Neutrophil (primary cell): ENCODE results near the gene LHX2.
A peak's percentile ranks its signal among the peaks of the same experiment; 100 is the strongest.

Source experiments
- H3K27ac ChIP-seq: fragments of 200-600 bp; sonication (generic); 2 replicates; pipeline ENCODE4 v1.5.1; 2016; ENCODE audit warnings: mild to moderate bottlenecking, moderate library complexity
- H3K27me3 ChIP-seq: fragments of 200-600 bp; sonication (generic); 2 replicates; pipeline ENCODE4 v1.6.0; 2016; ENCODE audit warnings: mild to moderate bottlenecking
- H3K36me3 ChIP-seq: fragments of 200-600 bp; sonication (generic); 2 replicates; pipeline ENCODE4 v1.5.1; 2017
- H3K4me1 ChIP-seq, 2 experiments: fragments of 200-600 bp in 1 of 2; sonication (generic) in 1 of 2; 1 replicate in 1 of 2; 2 replicates in 1 of 2; pipeline versions ENCODE4 v1.5.1 to v1.6.1; 2013 to 2016; ENCODE audit warnings: low read depth in 1 of 2, low read length in 1 of 2, mild to moderate bottlenecking in 1 of 2, moderate library complexity in 1 of 2; ENCODE audit not compliant: control insufficient read depth in 1 of 2, insufficient read depth in 1 of 2
- H3K4me3 ChIP-seq, 2 experiments: fragments of 200-600 bp in 1 of 2; sonication (generic) in 1 of 2; 1 replicate in 1 of 2; 2 replicates in 1 of 2; pipeline ENCODE4 v1.5.1; 2013 to 2016; ENCODE audit warnings: low read depth in 1 of 2, low read length in 1 of 2, mild to moderate bottlenecking in 1 of 2, moderate library complexity in 1 of 2
- H3K9me3 ChIP-seq: fragments of 200-600 bp; sonication (generic); 2 replicates; pipeline ENCODE4 v1.5.1; 2016
- TF ChIP-seq, protein P1 (sequence below): fragments of 200-600 bp; sonication (generic); IDR thresholded peaks from 2 replicates; pipeline ENCODE4 v1.5.1; 2016; ENCODE audit warnings: antibody characterized with exemption

LHX2 gene

DNA sequence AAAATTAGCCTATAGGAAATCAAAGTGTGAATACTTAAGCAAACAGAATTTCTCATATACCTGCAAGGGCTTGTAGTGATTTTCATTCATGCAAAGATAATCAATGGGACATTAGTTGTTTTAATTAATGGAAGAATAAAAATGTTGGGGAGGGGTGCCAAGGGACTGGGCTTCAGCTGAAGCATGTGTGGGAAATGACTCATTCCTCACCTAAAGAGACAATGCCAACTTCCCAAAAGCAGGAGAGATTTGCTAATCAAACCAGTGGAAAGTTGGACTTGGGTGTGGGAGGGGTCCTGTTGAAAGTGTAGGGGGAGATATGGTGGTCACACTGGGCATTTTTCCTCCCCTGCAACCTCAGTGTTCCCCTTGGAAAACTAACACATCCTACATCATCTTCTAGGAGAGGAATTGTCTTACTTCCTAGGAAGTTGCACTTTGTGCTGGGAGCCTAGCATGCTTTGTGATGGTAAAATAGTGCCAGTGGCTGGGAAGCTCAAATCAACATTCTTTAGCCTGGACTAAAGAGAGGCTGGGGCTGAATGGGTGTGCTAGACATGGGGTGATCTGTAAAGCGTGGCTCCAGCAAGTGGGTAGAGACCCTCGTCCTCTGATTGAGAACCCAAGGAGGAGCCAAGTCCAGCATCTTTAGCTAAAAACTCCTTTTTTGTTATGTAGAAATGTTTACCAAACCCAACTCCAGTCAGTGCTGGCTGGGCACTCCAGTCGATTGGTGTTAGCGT lies 6.4 kb upstream of the LHX2 start:
- no peak overlapping the region for H3K27ac ChIP-seq
- peaks cover 100% of the 10 kb centered on the region for H3K27me3 ChIP-seq
- TF ChIP-seq, protein P1, sequence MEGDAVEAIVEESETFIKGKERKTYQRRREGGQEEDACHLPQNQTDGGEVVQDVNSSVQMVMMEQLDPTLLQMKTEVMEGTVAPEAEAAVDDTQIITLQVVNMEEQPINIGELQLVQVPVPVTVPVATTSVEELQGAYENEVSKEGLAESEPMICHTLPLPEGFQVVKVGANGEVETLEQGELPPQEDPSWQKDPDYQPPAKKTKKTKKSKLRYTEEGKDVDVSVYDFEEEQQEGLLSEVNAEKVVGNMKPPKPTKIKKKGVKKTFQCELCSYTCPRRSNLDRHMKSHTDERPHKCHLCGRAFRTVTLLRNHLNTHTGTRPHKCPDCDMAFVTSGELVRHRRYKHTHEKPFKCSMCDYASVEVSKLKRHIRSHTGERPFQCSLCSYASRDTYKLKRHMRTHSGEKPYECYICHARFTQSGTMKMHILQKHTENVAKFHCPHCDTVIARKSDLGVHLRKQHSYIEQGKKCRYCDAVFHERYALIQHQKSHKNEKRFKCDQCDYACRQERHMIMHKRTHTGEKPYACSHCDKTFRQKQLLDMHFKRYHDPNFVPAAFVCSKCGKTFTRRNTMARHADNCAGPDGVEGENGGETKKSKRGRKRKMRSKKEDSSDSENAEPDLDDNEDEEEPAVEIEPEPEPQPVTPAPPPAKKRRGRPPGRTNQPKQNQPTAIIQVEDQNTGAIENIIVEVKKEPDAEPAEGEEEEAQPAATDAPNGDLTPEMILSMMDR = no peak
- no peaks in the 10 kb centered on the region for H3K9me3 ChIP-seq
- no peak overlapping the region for H3K4me3 ChIP-seq
- no peaks in the 10 kb centered on the region for H3K36me3 ChIP-seq
- peaks cover 14 to 16% of the 10 kb centered on the region in 2 experiments for H3K4me1 ChIP-seq

DNA sequence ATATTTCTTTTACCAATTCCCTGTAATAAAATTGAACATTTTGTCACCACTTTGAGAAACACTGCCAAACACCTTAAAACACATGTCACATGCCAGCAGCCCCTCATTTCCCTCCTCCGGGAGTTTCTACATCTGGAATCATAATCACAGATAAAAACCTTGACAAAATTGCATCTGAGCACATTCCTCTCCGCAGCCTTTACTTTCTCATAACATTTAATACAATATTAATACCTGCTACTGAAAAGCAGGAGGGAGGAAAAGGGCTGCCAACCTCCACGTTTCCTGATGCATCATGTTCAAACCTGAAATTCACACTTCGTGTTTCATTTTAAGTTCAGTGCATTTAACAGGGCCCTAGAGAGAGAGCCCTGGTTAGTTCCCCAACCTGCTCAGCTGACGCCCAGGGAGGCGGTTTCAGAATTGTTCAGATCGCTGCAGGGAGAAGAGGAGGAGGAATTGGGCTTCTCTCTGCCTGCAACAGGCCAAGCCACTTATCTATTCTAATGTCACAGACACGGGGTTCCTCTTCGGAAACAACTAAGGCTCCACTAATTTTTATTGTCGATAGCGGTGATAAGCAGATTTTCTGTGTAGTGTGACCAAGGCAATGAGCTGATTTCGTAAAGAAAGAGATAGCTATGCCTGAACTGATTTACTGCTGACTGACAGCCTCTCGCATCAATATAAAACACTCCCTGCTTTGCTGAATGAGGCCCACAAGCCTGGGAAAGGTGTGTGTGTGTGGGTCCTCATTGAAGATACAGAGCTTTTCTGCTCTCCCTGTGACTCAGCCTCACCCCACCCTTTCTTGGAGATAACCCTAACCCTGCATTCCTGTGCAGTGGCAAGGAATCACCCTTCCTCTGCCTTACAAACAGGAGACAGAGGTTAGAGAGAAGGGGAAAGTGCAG lies 4.9 kb upstream of the LHX2 start:
- Histone ChIP-seq H3K4me1 (peaks cover 24 to 28% of the 10 kb centered on the region in 2 experiments), H3K4me3 (no peak overlapping the region), H3K36me3 (no peaks in the 10 kb centered on the region), H3K27ac (no peak overlapping the region), H3K9me3 (no peaks in the 10 kb centered on the region), H3K27me3 (peaks cover 100% of the 10 kb centered on the region)
- TF ChIP-seq, protein P1 = no peak

DNA sequence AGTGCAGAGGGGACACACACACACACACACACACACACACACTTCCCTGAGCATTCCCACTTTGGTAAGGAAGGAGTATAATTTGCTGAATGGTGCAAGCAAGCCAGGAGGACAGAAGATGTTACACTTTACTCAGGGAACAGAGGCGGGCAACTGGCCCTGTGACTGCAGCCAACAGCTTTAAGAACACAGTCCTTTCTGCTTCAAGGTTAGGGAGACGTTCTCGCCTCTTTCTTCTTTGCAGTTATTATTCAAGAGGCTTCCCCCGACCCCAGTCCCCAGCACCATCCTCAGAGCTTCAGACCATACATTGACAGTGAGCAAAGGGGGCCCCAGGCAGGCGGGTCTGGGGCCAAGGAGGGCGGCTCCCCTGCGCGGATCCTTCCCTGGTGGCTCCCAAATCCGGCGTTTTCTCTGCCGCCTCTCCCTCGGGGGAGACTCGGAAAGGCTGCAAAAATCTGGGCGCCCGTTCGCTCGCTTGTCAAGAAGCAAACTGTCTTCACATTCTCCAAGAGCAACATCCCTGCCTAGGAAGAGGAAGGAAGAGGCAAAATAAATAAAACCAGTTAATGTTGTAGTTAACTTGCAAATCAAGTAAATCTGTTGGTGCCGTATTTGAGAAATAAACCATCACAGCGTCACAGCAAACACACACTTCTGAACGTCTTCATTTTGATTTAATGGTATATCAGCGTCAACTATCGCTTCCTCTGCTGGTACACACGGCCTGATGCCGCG lies 3.8 kb upstream of the LHX2 start:
- H3K27ac ChIP-seq = no peak overlapping the region
- no peak overlapping the region for H3K4me3 ChIP-seq
- H3K4me1 ChIP-seq = peaks cover 32 to 38% of the 10 kb centered on the region in 2 experiments
- peaks cover 100% of the 10 kb centered on the region for H3K27me3 ChIP-seq
- TF ChIP-seq, protein P1 = no peak
- no peaks in the 10 kb centered on the region for H3K36me3 ChIP-seq
- no peaks in the 10 kb centered on the region for H3K9me3 ChIP-seq

DNA sequence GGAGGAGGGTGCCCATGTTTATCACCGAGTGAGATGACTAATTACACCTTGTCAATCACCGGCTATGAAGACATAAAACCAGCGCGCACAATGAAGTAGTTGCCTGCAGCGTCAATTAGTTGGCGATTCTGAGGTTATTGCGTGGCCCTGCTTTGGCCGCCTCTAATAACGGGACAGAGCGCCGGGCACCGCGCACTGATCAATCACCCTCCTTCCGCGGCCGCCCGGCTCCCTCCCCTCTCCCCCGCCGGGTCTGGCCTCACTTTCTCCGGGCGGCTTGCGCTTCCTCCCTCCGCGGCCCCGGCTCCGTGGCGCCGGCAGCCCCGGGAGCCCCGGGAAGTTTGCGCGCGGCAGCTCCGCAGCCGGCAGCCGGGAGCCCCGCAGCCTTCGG lies 3.3 kb upstream of the LHX2 start:
- TF ChIP-seq, protein P1 = no peak
- Histone ChIP-seq H3K4me1 (peaks cover 36 to 44% of the 10 kb centered on the region in 2 experiments), H3K27ac (no peak overlapping the region), H3K27me3 (peaks cover 100% of the 10 kb centered on the region), H3K36me3 (no peaks in the 10 kb centered on the region), H3K4me3 (peak overlapping the region in 1 of 2 experiments; percentile 30), H3K9me3 (no peaks in the 10 kb centered on the region)
